D341Med (cell line): ENCODE results near the gene NDST3.
"Not testable (repeated sequence)": the region's sequence is repeated elsewhere in the genome, so short reads cannot be mapped to it uniquely, and the experiment has no call there.

Source experiments
- DNase-seq: peaks from one replicate; pipeline ENCODE4 v3.0.0; 2012; ENCODE audit warnings: low spot score

NDST3 gene

DNA sequence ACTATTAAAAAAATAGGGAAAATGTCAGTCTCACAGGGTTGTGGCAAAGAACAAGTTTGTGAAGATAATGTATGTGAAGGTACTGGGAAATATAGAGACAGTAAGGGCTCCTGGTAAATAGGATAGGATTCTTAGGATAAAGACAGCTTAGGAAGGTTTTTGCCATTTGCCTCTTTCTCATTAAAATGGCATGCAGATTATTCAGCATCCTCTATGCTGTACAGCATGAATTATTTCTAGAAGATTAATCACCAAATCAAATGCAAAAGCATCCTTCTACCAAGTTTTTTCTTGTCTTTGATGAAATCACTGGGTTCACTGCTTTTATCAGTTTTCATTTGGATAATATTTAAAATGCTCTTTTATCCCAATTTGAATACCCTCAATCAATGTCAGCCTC lies 142.8 kb downstream of the NDST3 start:
- DNase-seq: no peak

GRCh38 chr4:118180776-118181175 lies 146.5 kb downstream of the NDST3 start:
- no peak for DNase-seq

- no peak for DNase-seq
Observed at GRCh38 chr4:118190903-118191302, 156.6 kb downstream of the NDST3 start.

DNA sequence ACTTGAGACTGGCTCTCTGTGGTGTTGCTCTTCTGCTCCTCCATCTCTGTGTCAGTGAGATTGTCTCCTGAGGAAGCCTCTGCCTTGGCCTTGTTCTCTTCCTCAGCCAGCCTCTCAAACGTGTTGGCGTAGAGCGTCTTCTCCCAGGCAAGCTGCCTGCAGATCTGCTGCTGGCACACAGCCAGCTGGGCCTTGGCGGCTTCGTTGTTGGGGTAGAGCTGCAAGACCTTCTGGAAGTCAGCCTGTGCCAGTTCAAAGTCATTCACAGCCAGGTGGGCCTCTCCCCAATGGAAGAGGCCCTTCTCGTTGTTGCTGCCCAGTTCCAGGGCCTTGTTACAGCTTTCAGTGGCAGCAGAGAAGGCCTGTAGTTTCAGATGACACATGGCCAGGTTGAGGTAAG lies 159.1 kb downstream of the NDST3 start:
- DNase-seq: no peak

GRCh38 chr4:118206627-118207026 lies 172.3 kb downstream of the NDST3 start:
- no peak for DNase-seq

DNA sequence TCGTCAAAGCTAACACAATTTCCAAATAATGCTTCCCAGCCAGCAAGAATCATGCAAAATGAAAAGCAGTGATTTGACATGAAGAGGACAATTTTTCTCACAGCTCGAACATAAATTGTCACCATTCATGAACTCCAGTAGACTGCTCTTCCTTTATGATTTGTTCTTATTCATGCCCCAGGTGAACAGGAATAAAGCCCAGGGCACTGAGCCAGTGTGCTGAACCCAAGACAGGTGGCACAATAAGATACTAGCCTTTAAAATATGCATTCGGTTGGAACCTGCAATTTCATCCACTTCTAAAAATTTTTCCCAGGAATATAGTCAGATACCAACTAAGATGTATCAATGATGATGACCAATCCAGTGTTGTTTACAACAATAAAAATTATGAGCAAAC lies 178.8 kb downstream of the NDST3 start:
- DNase-seq: no peak

GRCh38 chr4:118215826-118216225 lies 181.5 kb downstream of the NDST3 start:
- no peak for DNase-seq

DNA sequence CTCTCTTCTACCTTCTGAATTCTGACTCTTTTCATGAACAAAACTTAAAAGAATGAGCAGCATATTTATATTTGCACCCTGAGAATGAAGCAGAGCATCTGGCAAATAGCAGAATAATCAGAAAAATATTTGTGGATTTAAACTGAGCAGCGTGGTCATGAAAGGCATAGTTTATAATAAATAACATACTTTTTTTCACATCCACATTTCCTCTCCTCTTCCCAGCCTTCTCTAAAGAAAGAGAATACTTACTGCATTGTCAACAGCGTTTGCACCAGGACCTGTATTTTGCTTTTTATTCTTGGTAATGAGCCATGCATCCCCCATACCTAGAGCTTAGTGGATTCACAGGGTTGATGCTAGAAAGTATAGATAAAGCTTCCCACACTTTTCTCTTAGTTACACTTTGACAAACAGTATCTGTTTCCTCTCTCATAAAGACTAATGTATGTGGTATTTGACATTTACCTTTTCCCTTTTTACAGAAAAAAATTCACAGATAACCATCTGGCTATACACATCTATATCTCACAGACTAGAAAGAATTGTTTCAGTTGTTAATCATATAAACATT lies 187.0 kb downstream of the NDST3 start:
- no peak for DNase-seq

DNA sequence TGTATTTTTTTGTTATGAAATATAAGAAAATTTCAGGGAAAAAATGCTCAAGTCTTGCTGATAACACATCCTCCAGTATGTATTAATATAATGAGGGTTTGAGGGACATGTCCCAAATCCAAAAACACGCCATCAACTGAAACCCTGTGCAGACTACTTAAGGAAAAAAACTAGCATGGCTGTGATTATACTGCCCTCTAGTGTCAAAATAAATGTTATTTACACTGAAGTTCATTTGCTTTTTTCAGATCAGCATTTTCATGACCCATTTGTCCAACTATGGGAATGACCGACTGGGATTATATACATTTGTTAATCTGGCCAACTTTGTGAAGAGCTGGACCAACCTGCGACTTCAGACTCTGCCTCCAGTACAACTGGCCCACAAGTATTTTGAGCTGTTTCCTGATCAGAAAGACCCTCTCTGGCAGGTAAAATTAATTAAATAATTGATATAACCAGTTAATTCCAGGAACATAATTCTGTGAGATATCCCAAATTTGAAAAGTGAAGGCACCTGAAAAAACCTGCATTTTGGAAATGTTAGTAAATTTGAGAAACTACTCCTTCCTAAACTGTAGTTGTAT lies 190.1 kb downstream of the NDST3 start:
- peak; percentile 38 for DNase-seq

- no peak for DNase-seq
Observed at GRCh38 chr4:118225511-118225910, 191.2 kb downstream of the NDST3 start.

DNA sequence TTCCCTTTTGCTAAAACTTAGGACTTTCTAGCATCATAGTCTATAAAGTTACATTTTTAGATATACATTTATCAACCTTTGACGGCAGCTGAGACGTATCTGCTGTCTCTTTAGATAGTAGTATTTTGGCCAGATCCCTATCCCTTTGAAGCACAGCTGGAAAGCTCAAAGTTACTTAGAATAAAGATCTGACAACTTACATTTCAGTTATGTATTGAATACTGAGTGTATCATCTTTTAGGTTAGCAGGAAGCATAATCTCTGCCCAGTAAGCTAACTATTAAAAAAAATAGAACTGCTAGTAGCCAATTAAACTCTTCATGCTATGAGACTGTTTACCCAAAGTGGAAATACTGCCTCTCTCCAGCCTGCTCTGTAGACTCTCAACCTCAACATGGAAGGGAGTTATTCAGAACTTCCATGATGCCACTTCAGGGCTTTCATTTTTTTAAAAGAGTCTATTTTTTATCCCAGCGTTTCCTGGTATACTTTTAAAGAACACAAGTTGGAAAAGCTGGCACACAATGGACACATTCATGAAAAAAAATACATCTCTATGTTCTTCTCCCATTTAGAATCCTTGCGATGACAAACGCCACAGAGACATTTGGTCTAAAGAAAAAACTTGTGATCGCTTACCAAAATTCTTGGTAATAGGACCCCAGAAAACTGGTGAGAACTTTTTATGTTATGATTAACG lies 192.2 kb downstream of the NDST3 start:
- no peak for DNase-seq

DNA sequence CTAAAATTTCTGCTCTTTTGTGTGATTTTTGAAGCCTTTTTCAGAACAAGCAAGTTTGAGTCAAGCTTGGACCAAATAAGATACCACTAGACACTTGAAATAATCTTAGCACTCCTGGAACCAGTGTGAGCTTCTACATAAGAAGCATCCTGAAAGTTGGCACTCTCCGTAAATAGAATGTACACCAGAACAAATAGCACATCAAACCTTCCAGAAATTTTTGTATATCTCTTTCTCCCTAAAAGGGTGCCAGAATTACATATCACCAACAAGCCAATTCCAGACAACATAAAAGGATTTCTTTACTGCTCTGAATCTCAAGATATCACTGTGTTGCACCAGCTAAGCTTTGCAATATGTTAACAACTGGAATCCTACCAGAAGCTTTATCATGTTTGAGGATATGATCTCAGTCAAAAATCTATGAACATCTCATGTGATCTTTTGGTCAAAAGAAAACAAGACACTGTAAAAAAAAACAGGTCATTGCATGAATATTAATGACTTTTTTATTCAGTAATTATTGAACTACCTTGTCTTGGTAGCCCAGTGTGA lies 201.4 kb downstream of the NDST3 start:
- no peak for DNase-seq

DNA sequence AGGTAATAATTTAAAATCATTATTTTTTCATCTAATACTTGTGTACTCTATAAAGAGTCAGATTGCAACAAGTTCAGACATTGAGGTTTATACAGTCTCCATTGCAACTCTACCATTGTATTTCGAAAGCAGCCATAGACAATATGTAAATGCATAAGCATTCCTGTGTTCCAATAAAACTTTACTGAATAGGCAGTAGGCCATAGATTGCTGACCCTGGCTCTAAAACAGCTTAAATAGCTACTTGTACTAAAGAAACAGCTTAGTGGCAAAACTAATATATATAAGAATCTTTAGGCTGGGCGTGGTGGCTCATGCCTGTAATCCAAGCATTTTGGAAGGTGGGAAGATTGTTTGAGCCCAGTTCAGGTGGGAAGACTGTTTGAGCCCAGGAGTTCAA lies 203.2 kb downstream of the NDST3 start:
- no peak for DNase-seq

- no peak for DNase-seq
Observed at GRCh38 chr4:118249890-118250289, 215.6 kb downstream of the NDST3 start.

DNA sequence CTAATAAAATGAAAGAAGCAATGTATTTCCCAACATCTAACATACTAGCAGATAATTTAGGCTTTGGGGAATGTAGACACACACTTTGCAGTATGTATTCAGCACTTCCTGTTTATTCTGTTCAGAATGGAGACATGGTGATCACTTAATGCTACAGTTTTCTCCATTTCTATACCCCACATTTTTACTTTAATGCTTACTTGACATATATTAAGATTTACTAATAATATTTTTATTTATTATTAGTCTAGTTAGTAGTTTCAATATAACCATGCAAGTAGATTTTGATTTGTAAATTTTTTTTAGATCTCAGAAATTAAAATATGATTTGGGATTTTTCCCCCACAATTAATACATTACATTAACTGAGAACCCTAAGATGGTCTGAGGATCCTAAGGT lies 220.1 kb downstream of the NDST3 start:
- no peak for DNase-seq

GRCh38 chr4:118259111-118259510 lies 224.8 kb downstream of the NDST3 start:
- no peak for DNase-seq

DNA sequence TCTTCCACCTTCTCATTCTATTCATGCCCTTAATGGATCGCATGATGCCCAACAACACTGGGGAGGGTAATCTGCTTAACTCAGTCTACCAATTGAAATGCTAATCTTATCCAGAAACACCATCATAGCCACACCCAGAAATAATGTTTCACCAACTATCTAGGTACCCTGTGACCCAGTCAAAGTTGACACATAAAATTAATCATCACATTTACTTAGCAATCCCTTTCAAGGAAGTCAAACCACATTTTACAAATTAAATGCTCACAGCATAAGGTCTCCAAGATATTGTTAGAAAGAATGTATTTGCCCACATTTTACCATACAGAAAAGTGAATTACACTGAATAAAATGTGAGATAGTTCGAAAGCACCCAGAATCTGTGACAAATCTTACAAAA lies 226.0 kb downstream of the NDST3 start:
- DNase-seq: no peak

GRCh38 chr4:118264096-118264495 lies 229.8 kb downstream of the NDST3 start:
- DNase-seq: no peak

DNA sequence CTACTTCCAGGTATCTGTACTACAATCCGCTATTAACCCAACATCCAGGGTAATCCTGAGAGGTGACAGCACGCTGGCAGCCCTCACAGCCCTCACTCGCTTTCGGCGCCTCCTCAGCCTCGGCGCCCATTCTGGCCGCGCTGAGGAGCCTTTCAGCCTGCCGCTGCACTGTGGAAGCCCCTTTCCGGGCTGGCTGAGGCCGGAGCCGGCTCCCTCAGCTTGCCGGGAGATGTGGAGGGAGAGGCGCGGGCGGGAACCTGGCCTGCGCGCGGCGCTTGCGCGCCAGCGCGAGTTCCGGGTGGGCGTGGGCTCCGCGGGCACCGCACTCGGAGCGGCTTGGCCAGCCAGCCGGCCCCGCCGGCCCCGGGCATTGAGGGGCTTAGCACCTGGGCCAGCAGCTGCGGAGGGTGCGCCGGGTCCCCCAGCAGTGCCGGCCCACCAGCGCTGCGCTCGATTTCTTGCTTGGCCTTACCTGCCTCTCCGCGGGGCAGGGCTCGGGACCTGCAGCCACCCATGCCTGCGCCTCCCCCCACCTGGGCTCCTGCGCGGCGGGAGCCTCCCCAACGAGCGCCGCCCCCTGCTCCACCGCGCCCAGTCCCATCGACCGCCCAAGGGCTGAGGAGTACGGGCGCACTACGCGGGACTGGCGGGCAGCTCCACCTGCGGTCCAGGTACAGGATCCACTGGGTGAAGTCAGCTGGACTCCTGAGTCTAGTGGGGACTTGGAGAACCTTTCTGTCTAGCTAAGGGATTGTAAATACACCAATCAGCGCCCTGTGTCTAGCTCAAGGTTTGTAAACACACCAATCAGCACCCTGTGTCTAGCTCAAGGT lies 231.2 kb downstream of the NDST3 start:
- DNase-seq: no peak

DNA sequence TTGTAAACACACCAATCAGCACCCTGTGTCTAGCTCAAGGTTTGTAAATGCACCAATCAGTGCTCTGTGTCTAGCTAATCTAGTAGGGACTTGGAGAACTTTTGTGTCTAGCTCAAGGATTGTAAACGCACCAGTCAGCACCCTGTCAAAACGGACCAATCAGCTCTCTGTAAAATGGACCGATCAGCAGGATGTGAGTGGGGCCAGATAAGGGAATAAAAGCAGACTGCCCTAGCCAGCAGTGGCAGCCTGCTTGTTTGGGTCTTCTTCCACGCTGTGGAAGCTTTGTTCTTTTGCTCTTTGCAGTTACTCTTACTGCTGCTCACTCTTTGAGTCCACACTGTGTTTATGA lies 231.8 kb downstream of the NDST3 start:
- not testable (repeated sequence) for DNase-seq

DNA sequence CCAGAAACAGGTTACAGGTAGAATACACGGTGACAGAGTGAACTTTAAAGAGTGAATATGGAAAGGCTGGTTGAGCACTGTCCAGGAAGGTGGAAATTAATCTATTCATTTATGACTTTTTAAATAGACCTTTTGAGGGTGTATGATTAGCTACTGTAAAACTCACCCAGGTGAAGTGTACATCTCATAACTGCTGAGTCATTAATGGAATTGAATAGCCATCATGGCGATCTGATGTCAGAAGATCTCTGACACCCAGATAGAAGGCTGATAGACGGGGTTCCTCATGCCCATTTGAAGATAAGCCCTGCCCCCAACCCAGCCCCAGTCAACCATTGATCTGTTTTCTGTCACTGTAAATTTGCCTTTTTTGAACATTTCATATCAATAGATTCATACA lies 234.5 kb downstream of the NDST3 start:
- no peak for DNase-seq

- no peak for DNase-seq
Observed at GRCh38 chr4:118270492-118270891, 236.2 kb downstream of the NDST3 start.

DNA sequence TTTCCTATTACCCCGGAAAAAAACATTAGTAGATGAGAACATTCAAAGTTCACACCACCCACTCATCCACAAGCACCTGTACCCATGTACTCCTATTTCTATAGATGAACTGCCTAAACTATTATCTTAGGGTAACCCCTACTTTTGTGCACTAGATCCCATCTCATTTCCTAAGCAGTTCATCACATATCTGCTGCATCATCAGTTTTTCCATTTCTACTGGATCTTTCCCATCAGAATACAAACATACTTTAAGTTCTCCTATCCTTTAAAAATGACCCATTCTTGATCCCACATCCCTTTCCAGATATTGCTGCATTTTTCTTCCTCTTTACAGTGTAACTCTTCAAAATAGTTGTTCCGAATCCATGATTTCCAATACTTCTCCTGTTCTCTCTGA lies 237.5 kb downstream of the NDST3 start:
- DNase-seq: no peak
